Peyer's patch (tissue), 4 donors: ENCODE measurements around the gene CRACR2B.

Experiments used
- CTCF ChIP-seq, 6 experiments: fragments of 450-650 bp in 4 of 6; fragments of 200-600 bp in 2 of 6; sonication (generic) in 1 of 6; IDR thresholded peaks; one replicate each; pipeline ENCODE4 v1.5.1; 2017 to 2019; ENCODE audit warnings: antibody characterized with exemption in 6 of 6, mild to moderate bottlenecking in 3 of 6, moderate library complexity in 1 of 6
- POLR2A ChIP-seq, 2 donors: fragments of 450-650 bp; IDR thresholded peaks; one replicate each; pipeline ENCODE4 v1.5.1; 2017; ENCODE audit warnings: antibody characterized with exemption in 2 of 2, mild to moderate bottlenecking in 2 of 2, moderate library complexity in 2 of 2

DNA sequence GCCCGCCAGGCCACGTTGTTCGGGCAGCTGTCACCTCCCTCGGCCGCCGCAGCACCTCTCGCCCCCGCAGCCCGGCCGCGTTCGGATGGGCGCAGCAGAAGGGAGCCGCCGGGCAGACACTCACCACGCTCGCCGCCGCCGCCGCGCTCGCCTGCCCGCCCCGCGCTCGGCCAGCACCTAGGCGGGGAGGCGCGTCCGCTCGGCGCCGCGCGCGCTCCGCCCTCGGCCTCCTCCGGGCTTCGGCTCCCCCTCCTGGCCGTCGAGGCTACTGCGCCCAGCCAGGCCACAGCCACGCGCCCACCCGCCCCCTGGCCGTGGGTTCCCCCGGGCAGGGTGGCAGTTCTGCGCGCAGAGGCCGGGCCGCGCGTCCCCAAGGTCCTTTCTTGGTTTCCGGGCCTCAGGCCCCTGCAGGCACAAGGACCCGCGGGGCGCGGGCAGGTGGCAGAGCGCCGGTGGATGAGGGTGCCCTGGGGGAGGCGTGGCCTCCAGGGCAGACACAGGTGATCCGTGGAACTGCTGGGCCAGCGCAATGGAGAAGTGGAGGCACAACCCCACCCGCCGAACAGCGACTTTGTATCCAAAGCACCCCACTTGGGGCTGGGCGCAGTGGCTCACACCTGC, 29.5 kb upstream of the CRACR2B start, which contains the start of gene SLC25A22:
- TF ChIP-seq CTCF (IDR thresholded peaks at IDR 0.05) (peak; percentile 83 to 98 (median 94)), POLR2A (IDR thresholded peaks at IDR 0.05) (peak in 1 of 2 donors; percentile 9)
